Endothelial cell of umbilical vein (primary cell): ENCODE data around the gene COL18A1. TPM values are rescaled to one million over a fixed set of nuclear protein-coding genes. Genes with fewer than 3 reads are reported as not detected.

Experiments used
- BruUV-seq: library from RNA; stranded (reverse); fragments of 400-500 nt; replicated peaks from 2 replicates; lab custom pipeline; 2021; lab: Mats Ljungman, UMichigan
- CTCF ChIA-PET: fragments of 300-600, 350-600 bp; sonication (Branson Sonifier 250); formaldehyde crosslinking; loops from one replicate; lab custom pipeline; 2021; ENCODE audit warnings: antibody characterized with exemption, inconsistent platforms; lab: Charles Lee
- POLR2A ChIA-PET: fragments of 300-600, 350-600 bp; sonication (Branson Sonifier 250); formaldehyde crosslinking; loops from one replicate; lab custom pipeline; 2021; ENCODE audit warnings: antibody characterized with exemption, inconsistent platforms; lab: Charles Lee
- DNase-seq: peaks from one replicate; pipeline ENCODE4 v3.0.0-alpha.2; 2011; ENCODE audit warnings: low read depth, low spot score
- FAIRE-seq: peaks from 2 replicates; lab custom pipeline; 2011; peaks lifted over from hg19 to GRCh38; lab: Jason Lieb, UNC
- H2AFZ ChIP-seq: 2 replicates; pipeline ENCODE4 v1.6.0; 2012; ENCODE audit warnings: low read depth, low read length, control low read depth, inconsistent platforms
- H3K27ac ChIP-seq: 2 replicates; pipeline ENCODE4 v1.5.1; 2011; ENCODE audit warnings: low read depth, mild to moderate bottlenecking, control low read depth, low read length, moderate library complexity; ENCODE audit not compliant: insufficient read depth
- H3K27me3 ChIP-seq, 2 experiments: 2 replicates each; pipeline versions ENCODE4 v1.6.0 to v1.6.1; 2011; ENCODE audit warnings: low read length in 2 of 2, mixed read lengths in 1 of 2; ENCODE audit not compliant: control insufficient read depth in 2 of 2, insufficient read depth in 2 of 2
- H3K36me3 ChIP-seq, 2 experiments: 2 replicates in 1 of 2; 3 replicates in 1 of 2; pipeline ENCODE4 v1.5.1; 2011; ENCODE audit warnings: low read length in 2 of 2, mild to moderate bottlenecking in 1 of 2, moderate library complexity in 1 of 2; ENCODE audit not compliant: control insufficient read depth in 2 of 2, insufficient read depth in 2 of 2; ENCODE audit errors: extremely low read depth in 1 of 2
- H3K4me1 ChIP-seq: 3 replicates; pipeline ENCODE4 v1.5.1; 2011; ENCODE audit warnings: mild to moderate bottlenecking, low read length; ENCODE audit not compliant: control insufficient read depth, insufficient read depth; ENCODE audit errors: extremely low read depth
- H3K4me2 ChIP-seq: 2 replicates; pipeline ENCODE4 v1.6.1; 2011; ENCODE audit warnings: low read length, control low read depth, mixed read lengths; ENCODE audit not compliant: insufficient read depth
- H3K4me3 ChIP-seq, 3 experiments: fragments of 200-600 bp in 1 of 3; sonication (generic), shearing (Covaris generic) in 1 of 3; replicated peaks in 1 of 3; 2 replicates each; pipeline ENCODE4 v1.5.1; 2011 to 2016; ENCODE audit warnings: control low read depth in 3 of 3, low read length in 3 of 3, mild to moderate bottlenecking in 2 of 3, inconsistent platforms in 1 of 3, low read depth in 1 of 3, moderate library complexity in 1 of 3; ENCODE audit not compliant: insufficient read depth in 1 of 3
- H3K79me2 ChIP-seq: 2 replicates; pipeline ENCODE4 v1.6.0; 2012; ENCODE audit warnings: low read length, inconsistent platforms; ENCODE audit not compliant: control insufficient read depth, insufficient read depth
- H3K9ac ChIP-seq: replicated peaks from 2 replicates; pipeline ENCODE3; 2011; ENCODE audit warnings: low read length, control low read depth; ENCODE audit not compliant: insufficient read depth; ENCODE audit errors: extremely low read depth
- H3K9me1 ChIP-seq: replicated peaks from 3 replicates; pipeline ENCODE4 v1.6.0; 2011; ENCODE audit warnings: mild to moderate bottlenecking, low read length; ENCODE audit not compliant: control insufficient read depth, insufficient read depth; ENCODE audit errors: extremely low read depth
- H3K9me3 ChIP-seq: replicated peaks from 2 replicates; pipeline ENCODE4 v1.5.1; 2012; ENCODE audit warnings: low read length, inconsistent platforms; ENCODE audit not compliant: control insufficient read depth, insufficient read depth
- H4K20me1 ChIP-seq: replicated peaks from 2 replicates; pipeline ENCODE3; 2011; ENCODE audit warnings: mild to moderate bottlenecking, low read length; ENCODE audit not compliant: control insufficient read depth, insufficient read depth; ENCODE audit errors: extremely low read depth
- EZH2 ChIP-seq: IDR thresholded peaks from 2 replicates; pipeline ENCODE4 v1.6.1; 2012; ENCODE audit warnings: borderline replicate concordance, low read depth, mild to moderate bottlenecking, moderate library complexity, low read length, inconsistent platforms; ENCODE audit not compliant: severe bottlenecking
- FOS ChIP-seq: IDR thresholded peaks from 2 replicates; pipeline ENCODE4 v1.6.1; 2011; ENCODE audit warnings: mild to moderate bottlenecking, low read length, moderate library complexity, borderline replicate concordance; ENCODE audit not compliant: insufficient read depth
- GATA2 ChIP-seq: IDR thresholded peaks from 2 replicates; pipeline ENCODE4 v1.7.0; 2011; ENCODE audit warnings: low read depth, mild to moderate bottlenecking, moderate library complexity, mixed read lengths, low read length; ENCODE audit not compliant: insufficient read length, insufficient read depth
- JUN ChIP-seq: IDR thresholded peaks from 2 replicates; pipeline ENCODE4 v1.6.1; 2011; ENCODE audit warnings: borderline replicate concordance, low read depth; ENCODE audit not compliant: insufficient read length, insufficient read depth
- MYC ChIP-seq: IDR thresholded peaks from one replicate; pipeline ENCODE4 v1.6.1; 2011; ENCODE audit warnings: mild to moderate bottlenecking, low read depth, low read length
- POLR2A ChIP-seq: IDR thresholded peaks from 2 replicates; pipeline ENCODE4 v1.6.1; 2012; ENCODE audit warnings: low read depth, mild to moderate bottlenecking, control low read depth, low read length
- POLR2AphosphoS5 ChIP-seq: IDR thresholded peaks from 2 replicates; pipeline ENCODE4 v1.6.1; 2012; ENCODE audit warnings: low read depth, mild to moderate bottlenecking, control low read depth, low read length, moderate library complexity; ENCODE audit not compliant: insufficient read depth
- dilution Hi-C: fragments of 300-500 bp; cut with MboI; formaldehyde crosslinking; loops from one replicate; pipeline ENCODE4 v1.15.0; 2019; ENCODE audit warnings: low sequenced_read_pairs; ENCODE audit not compliant: extremely low pct_ligation_motif_present
- intact Hi-C: fragments of 100-400 bp; cut with micrococcal nuclease; formaldehyde crosslinking; loops from one replicate; pipeline ENCODE4 v1.10.0; 2022
- polyA plus RNA-seq, 4 experiments: library from polyadenylated mRNA; depleted of rRNA in 3 of 4; stranded (reverse) in 3 of 4; unstranded in 1 of 4; fragments of >200 nt; gene quantifications; 2 replicates each; pipeline versions ENCODE4 v1.2.1 to v1.2.3, GENCODE V29; 2011 to 2012; ENCODE audit warnings: missing spikeins in 1 of 4
- total RNA-seq: library from RNA; stranded (reverse); gene quantifications from 2 replicates; pipeline ENCODE4 v1.2.3, GENCODE V29; 2021
- TF ChIP-seq, protein P1 (sequence below): IDR thresholded peaks from 2 replicates; pipeline ENCODE4 v1.6.1; 2011; ENCODE audit not compliant: insufficient read depth, insufficient read length
- TF ChIP-seq, protein P2 (sequence below), 2 donors: IDR thresholded peaks; 1 replicate in 1 of 2; 2 replicates in 1 of 2; pipeline ENCODE4 v1.5.1; 2011; ENCODE audit warnings: low read length in 2 of 2, mild to moderate bottlenecking in 2 of 2, moderate library complexity in 2 of 2, control low read depth in 1 of 2, inconsistent platforms in 1 of 2, low read depth in 1 of 2; ENCODE audit not compliant: insufficient read depth in 1 of 2; ENCODE audit errors: extremely low read depth in 1 of 2

COL18A1 gene
- total and polyA plus RNA-seq, 2 donors (not counting 3 experiments of a cell fraction or from before 2014, with no cell fraction given) = 198 to 252 TPM

GRCh38 chr21:45482899-45483821, 78.2 kb downstream of the COL18A1 start:
- no peaks in the 10 kb centered on the region for H3K9me1 ChIP-seq
- H3K4me2 ChIP-seq = no peak overlapping the region
- H3K79me2 ChIP-seq = no peaks in the 10 kb centered on the region
- FAIRE-seq = no peak
- BruUV-seq = no TSS peak
- no peak for DNase-seq
- no peak for TF ChIP-seq JUN
- no peak for TF ChIP-seq FOS
- TF ChIP-seq MYC = no peak
- TF ChIP-seq, protein P1, sequence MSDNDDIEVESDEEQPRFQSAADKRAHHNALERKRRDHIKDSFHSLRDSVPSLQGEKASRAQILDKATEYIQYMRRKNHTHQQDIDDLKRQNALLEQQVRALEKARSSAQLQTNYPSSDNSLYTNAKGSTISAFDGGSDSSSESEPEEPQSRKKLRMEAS = no peak
- no peak for TF ChIP-seq GATA2
- TF ChIP-seq EZH2 = no peak
- TF ChIP-seq, protein P2, sequence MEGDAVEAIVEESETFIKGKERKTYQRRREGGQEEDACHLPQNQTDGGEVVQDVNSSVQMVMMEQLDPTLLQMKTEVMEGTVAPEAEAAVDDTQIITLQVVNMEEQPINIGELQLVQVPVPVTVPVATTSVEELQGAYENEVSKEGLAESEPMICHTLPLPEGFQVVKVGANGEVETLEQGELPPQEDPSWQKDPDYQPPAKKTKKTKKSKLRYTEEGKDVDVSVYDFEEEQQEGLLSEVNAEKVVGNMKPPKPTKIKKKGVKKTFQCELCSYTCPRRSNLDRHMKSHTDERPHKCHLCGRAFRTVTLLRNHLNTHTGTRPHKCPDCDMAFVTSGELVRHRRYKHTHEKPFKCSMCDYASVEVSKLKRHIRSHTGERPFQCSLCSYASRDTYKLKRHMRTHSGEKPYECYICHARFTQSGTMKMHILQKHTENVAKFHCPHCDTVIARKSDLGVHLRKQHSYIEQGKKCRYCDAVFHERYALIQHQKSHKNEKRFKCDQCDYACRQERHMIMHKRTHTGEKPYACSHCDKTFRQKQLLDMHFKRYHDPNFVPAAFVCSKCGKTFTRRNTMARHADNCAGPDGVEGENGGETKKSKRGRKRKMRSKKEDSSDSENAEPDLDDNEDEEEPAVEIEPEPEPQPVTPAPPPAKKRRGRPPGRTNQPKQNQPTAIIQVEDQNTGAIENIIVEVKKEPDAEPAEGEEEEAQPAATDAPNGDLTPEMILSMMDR (IDR thresholded peaks at IDR 0.05; ENCODE audit: extremely low read depth in 1 of 2, insufficient read depth in 1 of 2, low read depth in 1 of 2, low read length in 2 of 2) = no peak
- TF ChIP-seq POLR2A = no peak
- TF ChIP-seq POLR2AphosphoS5 = no peak
- H3K9me3 ChIP-seq = no peaks in the 10 kb centered on the region
- H3K4me3 ChIP-seq = no peak overlapping the region
- dilution Hi-C loops (no loop called here), intact Hi-C loops (no loop called here)
- peaks cover 3% of the 10 kb centered on the region for H3K4me1 ChIP-seq
- H3K27ac ChIP-seq = no peak overlapping the region
- no peak overlapping the region for H3K9ac ChIP-seq
- POLR2A ChIA-PET = no interaction called here
- no peak overlapping the region for H2AFZ ChIP-seq
- H3K36me3 ChIP-seq = peaks cover 3 to 46% of the 10 kb centered on the region in 2 experiments
- H3K27me3 ChIP-seq = no peaks in the 10 kb centered on the region
- no peaks in the 10 kb centered on the region for H4K20me1 ChIP-seq
- CTCF ChIA-PET = no interaction called here
